Activated naive CD4-positive, alpha-beta T cell treated with anti-CD3 and anti-CD28 coated beads for 36 hours (primary cell): Measurements from ENCODE around the gene IL4R. TPM values are rescaled to one million over a fixed set of nuclear protein-coding genes. Genes with fewer than 3 reads are reported as not detected.

ENCODE experiments used
- CTCF ChIA-PET: fragments of 350-600 bp; sonication (Branson Sonifier 250); formaldehyde crosslinking; loops from one replicate; lab custom pipeline; 2021; ENCODE audit warnings: antibody characterized with exemption; lab: Charles Lee
- DNase-seq: peaks from one replicate; pipeline ENCODE4 v3.0.0-alpha.2; 2020
- H3K27ac Mint-ChIP-seq: one replicate; pipeline ENCODE4 v1.8.0; 2021; ENCODE audit warnings: mild to moderate bottlenecking, mixed read lengths
- H3K27me3 Mint-ChIP-seq: one replicate; pipeline ENCODE4 v1.8.0; 2021; ENCODE audit warnings: low read depth, mixed read lengths
- H3K36me3 Mint-ChIP-seq: one replicate; pipeline ENCODE4 v1.8.0; 2021; ENCODE audit warnings: low read depth, mixed read lengths
- H3K4me1 Mint-ChIP-seq: one replicate; pipeline ENCODE4 v1.8.0; 2021; ENCODE audit warnings: low read depth, mixed read lengths
- H3K4me3 Mint-ChIP-seq: one replicate; pipeline ENCODE4 v1.8.0; 2021; ENCODE audit warnings: mild to moderate bottlenecking, moderate library complexity, mixed read lengths
- H3K9me3 Mint-ChIP-seq: one replicate; pipeline ENCODE4 v1.8.0; 2021; ENCODE audit warnings: mixed read lengths
- intact Hi-C: fragments of 100-400 bp; cut with micrococcal nuclease; formaldehyde crosslinking; loops from one replicate; pipeline ENCODE4 v1.15.1; 2023
- total RNA-seq, 2 experiments: library from RNA; stranded (reverse); gene quantifications; one replicate each; pipeline ENCODE4 v1.2.3, GENCODE V29; 2021

The IL4R gene
- total RNA-seq, 2 experiments from 2014 or later = 162 to 170 TPM

DNA sequence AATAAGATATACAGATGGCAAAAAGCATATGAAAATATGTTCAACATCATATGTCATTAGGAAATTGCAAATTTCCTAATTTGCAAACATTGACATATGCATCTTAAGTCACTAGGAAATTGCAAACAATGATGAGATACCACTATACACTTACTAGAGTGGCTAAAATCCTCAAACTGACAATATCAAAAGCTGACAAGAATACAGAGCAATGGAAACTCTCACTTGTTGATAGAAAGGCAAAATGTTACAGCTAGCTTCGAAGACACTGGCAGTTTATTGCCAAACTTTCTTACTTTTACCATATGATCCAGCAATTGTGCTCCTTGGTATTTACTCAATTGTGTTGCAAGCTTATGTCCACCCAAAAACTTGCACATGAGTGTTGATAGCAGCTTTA, 5.0 kb upstream of the IL4R start:
- Mint-ChIP-seq H3K4me3 (no peak overlapping the region), H3K9me3 (peaks cover 3% of the 10 kb centered on the region), H3K27me3 (no peaks in the 10 kb centered on the region), H3K36me3 (no peaks in the 10 kb centered on the region), H3K27ac (no peak overlapping the region), H3K4me1 (peaks cover 14% of the 10 kb centered on the region)
- CTCF ChIA-PET = interaction anchor here (1.0 kb wide), 1 partner anchor 74 kb away, joined by 3 read pairs; no protein-coding TSS in a partner anchor
- intact Hi-C loops = no loop called here
- no peak for DNase-seq

DNA sequence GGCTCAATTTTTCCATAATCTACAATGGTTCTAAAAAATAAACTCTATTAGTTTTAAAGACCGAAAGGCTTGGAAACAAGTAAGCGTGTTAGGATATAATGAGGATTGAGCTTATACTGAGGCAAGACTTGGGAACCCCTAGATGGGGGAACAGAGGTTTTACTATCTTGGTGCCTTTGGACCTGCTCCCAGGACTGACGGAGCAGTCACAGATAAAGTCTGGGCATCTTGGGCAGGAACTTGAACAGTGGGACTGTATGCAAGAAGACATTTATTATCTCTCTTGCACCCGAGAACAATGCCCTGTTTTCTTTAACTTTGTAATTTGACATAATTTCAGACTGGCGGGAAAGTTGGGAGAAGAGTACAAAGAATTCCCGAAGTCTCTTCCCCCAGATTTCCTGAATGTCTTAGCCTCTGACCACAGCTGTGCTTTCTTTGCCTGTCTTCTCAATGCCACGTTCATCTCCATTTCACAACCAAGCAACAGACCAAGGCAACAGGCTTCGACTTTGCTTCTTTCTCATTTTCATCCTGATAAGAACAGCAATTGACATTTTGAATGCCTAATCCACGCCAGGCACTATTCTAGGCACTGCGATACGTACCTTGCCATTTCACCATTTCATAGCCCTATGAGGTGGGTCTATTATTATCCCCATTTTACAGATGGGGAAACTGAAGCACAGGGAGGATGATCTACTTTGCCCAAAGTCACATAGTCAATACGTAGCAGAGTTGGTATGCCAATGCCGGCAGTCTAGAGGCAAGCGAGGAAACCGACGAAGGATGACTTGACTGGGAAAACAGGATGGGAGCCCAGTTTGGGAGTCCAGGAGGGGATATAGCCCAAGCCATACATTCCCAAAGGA, 3.0 kb upstream of the IL4R start:
- H3K4me1 Mint-ChIP-seq = peaks cover 16% of the 10 kb centered on the region
- peaks cover 14% of the 10 kb centered on the region for H3K36me3 Mint-ChIP-seq
- CTCF ChIA-PET = interaction anchor here (0.6 to 0.9 kb wide), 2 partner anchors 125 to 201 kb away, joined by 3 to 4 read pairs; no protein-coding TSS in a partner anchor
- intact Hi-C loops = no loop called here
- H3K27me3 Mint-ChIP-seq = no peaks in the 10 kb centered on the region
- DNase-seq = no peak
- no peak overlapping the region for H3K27ac Mint-ChIP-seq
- H3K9me3 Mint-ChIP-seq = peaks cover 3% of the 10 kb centered on the region
- H3K4me3 Mint-ChIP-seq = no peak overlapping the region

DNA sequence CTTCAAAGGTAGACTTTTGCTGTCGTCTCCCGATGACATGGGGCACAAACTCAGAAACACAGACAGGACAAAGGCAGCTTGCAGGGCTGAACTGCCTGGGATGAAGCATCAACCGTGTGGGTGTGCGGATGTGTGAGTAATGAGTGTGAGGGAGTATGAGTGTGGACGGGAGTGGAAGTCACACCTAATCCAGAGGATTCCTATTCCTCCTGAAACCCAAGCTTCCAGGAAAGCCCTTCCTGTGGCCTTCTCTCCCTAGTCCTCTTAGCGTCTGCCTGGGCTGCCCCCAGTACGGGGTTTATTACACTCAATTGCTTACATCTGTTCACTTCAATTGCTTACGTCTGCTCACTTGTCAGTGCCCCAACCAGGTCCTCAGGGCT, 2.3 kb upstream of the IL4R start:
- CTCF ChIA-PET = interaction anchor here (0.9 to 1.3 kb wide), 2 partner anchors 132 to 201 kb away, joined by 3 to 6 read pairs; no protein-coding TSS in a partner anchor
- Mint-ChIP-seq H3K27me3 (no peaks in the 10 kb centered on the region), H3K4me1 (peaks cover 22% of the 10 kb centered on the region), H3K9me3 (peaks cover 3% of the 10 kb centered on the region), H3K4me3 (no peak overlapping the region), H3K36me3 (peaks cover 19% of the 10 kb centered on the region), H3K27ac (no peak overlapping the region)
- DNase-seq = no peak
- intact Hi-C loops = no loop called here

DNA sequence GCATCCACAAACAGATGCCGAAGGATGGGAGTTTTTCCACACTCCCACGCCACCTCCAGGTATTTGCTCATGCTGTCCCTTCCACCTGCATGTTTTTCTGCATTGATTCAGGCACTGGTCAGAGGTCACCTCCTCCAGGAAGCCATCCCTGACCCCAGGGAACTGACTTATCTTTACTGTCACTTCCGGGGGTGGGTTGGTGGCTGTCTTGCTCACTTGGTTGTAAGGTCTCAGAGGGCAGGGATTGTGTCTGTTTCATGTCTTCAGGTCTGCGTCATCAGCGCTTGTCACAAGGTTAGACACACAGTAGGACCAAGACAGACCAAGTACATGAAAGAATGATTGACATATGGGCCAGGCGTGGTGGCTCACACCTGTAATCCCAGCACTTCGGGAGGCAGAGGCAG, 1.9 kb upstream of the IL4R start:
- CTCF ChIA-PET = interaction anchor here (0.9 to 1.3 kb wide), 3 partner anchors 36 to 202 kb away, joined by 3 to 6 read pairs (median 4); no protein-coding TSS in a partner anchor
- intact Hi-C loops = no loop called here
- Mint-ChIP-seq H3K27me3 (no peaks in the 10 kb centered on the region), H3K27ac (no peak overlapping the region), H3K4me3 (no peak overlapping the region), H3K9me3 (no peaks in the 10 kb centered on the region), H3K36me3 (peaks cover 22% of the 10 kb centered on the region), H3K4me1 (peaks cover 26% of the 10 kb centered on the region)
- DNase-seq = no peak

DNA sequence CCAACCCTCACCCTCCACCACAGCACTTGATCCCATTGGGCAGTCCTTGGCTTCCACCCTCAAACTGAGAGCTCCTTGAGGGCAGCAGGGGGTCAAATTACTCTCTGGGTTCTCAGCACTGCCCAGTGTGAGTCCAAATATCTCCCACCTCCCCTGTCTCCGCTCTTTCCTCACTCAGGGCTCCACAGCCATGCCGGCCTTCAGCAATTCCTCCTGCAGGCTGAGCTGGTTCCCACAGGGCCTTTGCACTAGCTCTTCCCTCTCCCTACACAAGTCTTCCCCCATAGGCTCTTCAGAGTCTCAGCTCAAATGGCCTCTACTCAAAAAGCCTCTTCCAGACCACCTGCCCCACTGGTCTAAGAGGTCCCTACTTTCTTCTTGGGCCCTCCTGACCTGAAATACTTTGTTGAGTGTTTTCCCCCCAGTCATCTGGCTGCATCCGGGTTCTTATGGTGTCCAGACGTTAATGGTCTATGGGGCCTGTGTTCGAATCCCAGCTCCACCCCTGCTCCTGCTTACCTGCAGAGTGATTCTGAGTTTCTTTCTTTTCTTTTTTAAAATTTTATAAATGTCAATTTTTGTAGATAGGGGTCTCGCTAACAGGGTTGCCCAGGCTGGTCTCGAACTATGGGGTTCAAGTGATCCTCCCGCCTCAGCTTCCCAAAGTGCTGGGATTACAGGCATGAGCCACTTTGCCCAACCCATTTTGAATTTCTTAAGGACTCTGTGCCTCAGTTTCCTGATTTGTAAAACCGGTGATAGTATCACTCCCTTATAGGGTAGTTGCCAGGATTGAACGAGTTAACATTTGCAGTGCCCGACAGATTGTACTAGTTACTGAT, 973 bp upstream of the IL4R start:
- H3K36me3 Mint-ChIP-seq = peaks cover 26% of the 10 kb centered on the region
- peak overlapping the region; percentile 84 for H3K4me3 Mint-ChIP-seq
- no peaks in the 10 kb centered on the region for H3K27me3 Mint-ChIP-seq
- H3K4me1 Mint-ChIP-seq = peaks cover 35% of the 10 kb centered on the region
- DNase-seq = no peak
- no peaks in the 10 kb centered on the region for H3K9me3 Mint-ChIP-seq
- peak overlapping the region; percentile 89 for H3K27ac Mint-ChIP-seq
- intact Hi-C loops = no loop called here
- CTCF ChIA-PET = interaction anchor here (0.9 to 1.3 kb wide), 2 partner anchors 37 to 134 kb away, joined by 4 to 6 read pairs; no protein-coding TSS in a partner anchor

DNA sequence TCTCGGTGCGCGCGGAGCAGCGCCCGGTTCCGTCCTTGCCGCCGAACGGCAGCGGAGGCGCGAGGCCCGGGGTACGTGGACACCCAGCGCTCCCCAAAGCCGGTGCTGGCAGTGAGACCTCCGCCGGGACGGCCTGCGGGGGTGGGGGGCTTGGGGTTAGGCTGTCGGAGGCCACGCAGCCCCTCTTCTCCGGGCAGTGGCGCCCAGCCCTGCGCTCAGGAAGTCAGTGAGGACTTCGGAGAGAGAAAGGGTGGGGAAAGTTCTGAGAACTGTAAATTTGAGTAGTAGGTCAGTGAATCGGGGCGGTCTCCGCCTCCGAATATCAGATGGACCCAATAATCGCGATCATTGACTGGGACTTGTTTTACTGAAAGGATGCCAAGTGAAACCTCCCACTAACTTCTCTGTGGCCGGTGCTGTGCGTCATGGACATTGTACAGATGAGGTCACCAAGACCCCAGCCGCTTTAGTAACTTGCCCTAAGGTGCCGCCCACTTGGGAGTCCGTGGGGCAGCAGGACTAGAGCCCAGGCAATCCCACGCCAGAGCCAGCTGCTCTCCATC, 468 bp downstream of the IL4R start:
- peak; percentile 66 for DNase-seq
- H3K36me3 Mint-ChIP-seq = peaks cover 33% of the 10 kb centered on the region
- intact Hi-C loops = no loop called here

DNA sequence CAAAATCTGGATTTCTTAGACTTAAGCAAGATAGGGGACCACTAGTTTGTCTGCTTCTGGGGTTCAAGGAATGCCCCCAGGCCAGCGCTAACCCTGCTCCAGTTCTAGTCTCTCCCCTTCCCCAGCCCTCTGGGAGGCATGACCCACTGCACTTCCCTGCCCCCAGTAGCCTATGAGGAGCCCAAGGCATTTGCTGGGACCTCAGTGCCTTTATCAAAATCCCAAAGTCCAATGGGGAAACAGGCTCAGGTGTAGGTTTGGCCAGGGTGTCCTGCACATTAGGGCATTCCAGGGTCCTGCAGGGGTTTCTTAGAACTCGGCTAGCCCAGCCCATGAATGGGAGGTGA, 1.2 kb downstream of the IL4R start:
- Mint-ChIP-seq H3K4me1 (peaks cover 55% of the 10 kb centered on the region), H3K27me3 (no peaks in the 10 kb centered on the region), H3K9me3 (no peaks in the 10 kb centered on the region), H3K4me3 (peak overlapping the region; percentile 99), H3K27ac (peak overlapping the region; percentile 97), H3K36me3 (peaks cover 40% of the 10 kb centered on the region)
- CTCF ChIA-PET = interaction anchor here (1.0 to 7.3 kb wide), 7 partner anchors 31 to 139 kb away, joined by 3 to 103 read pairs (median 5); no protein-coding TSS in a partner anchor
- no peak for DNase-seq
- intact Hi-C loops = loop anchor here (5.0 kb wide), 1 partner anchor 718 kb away; no protein-coding TSS in a partner anchor

More for the DNA sequence above, 468 bp downstream of the IL4R start:
- Mint-ChIP-seq H3K9me3 (no peaks in the 10 kb centered on the region), H3K4me1 (peaks cover 47% of the 10 kb centered on the region), H3K27ac (peak overlapping the region; percentile 97), H3K27me3 (no peaks in the 10 kb centered on the region), H3K4me3 (peak overlapping the region; percentile 99)
- CTCF ChIA-PET = interaction anchor here (2.3 kb wide), 1 partner anchor 57 kb away, joined by 5 read pairs; no protein-coding TSS in a partner anchor

DNA sequence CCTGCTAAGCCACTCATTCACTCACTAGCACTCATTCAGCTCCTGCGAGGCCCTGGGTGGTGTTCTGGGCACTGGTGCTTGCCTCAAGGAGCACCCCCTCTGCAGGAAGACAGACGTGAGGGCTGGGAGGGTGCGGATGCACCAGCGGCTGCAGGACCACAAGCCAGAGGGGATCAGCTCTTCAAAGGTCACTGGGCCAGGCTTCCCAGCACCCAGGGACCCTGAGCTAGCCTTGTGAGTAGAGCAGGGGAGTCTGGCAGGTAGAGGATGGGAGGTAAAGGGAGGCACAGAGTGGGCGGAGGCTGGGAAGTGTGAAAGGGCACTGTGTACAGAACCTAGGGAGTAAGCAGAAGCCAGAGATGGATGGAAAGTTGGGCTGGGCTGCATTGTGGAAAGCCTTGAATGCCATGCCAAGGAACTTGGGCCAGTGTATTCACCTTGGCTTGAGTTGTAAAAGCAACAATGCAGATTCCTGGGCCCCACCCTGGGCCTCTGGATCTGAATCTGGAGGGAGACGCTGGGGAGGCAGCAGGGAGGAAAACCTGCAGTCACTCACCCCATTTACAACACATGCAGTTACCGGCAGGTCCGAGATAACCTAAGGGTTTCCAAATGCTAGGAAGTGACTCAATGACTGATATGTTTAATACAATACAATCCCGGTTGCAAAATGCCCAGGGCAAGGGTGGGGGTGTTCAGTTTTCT, 1.7 kb downstream of the IL4R start:
- intact Hi-C loops = loop anchor here (2.0 to 5.0 kb wide), 2 partner anchors 147 to 718 kb away; no protein-coding TSS in a partner anchor
- CTCF ChIA-PET = interaction anchor here (0.6 to 7.3 kb wide), 12 partner anchors 32 to 139 kb away, joined by 3 to 103 read pairs (median 4); partner anchors contain the start of gene KDM8
- Mint-ChIP-seq H3K27ac (peak overlapping the region; percentile 97), H3K4me1 (peaks cover 59% of the 10 kb centered on the region), H3K9me3 (no peaks in the 10 kb centered on the region), H3K36me3 (peaks cover 44% of the 10 kb centered on the region), H3K27me3 (no peaks in the 10 kb centered on the region), H3K4me3 (peak overlapping the region; percentile 99)
- DNase-seq = peak; percentile 86

DNA sequence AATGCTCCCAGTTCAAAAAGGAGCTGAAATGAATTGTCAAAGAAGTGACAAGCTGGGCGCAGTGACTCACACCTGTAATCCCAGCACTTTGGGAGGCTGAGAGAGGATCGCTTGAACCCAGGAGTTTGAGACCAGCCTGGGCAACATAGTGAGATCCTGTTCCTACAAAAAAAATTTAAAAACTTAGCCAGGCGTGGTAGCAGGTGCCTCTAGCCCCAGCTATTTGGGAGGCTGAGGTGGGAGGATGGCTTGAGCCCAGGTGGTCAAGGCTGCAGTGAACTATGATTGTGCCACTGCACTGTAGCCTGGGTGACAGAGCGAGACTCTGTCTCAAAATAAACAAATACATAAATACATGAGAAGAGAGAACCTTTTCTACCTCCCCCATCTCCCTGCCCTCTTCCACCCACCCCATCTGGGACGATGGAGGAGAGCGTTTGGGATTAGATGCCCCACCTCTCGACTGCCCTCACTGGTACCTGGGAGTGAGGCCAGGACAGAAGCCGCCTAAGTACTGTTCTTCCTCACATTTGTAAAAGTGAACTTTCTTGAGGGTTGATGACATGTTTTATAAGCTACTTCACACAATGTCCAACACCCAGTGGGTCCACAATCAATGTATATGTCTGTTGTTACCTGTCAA, 2.4 kb downstream of the IL4R start:
- peak overlapping the region; percentile 97 for H3K27ac Mint-ChIP-seq
- no peaks in the 10 kb centered on the region for H3K27me3 Mint-ChIP-seq
- intact Hi-C loops = loop anchor here (2.0 to 5.0 kb wide), 2 partner anchors 147 to 719 kb away; no protein-coding TSS in a partner anchor
- peaks cover 50% of the 10 kb centered on the region for H3K36me3 Mint-ChIP-seq
- H3K4me3 Mint-ChIP-seq = peak overlapping the region; percentile 99
- CTCF ChIA-PET = interaction anchor here (0.6 to 7.3 kb wide), 16 partner anchors 23 to 715 kb away, joined by 3 to 103 read pairs (median 4); partner anchors contain the start of gene KDM8
- H3K4me1 Mint-ChIP-seq = peaks cover 66% of the 10 kb centered on the region
- no peaks in the 10 kb centered on the region for H3K9me3 Mint-ChIP-seq
- no peak for DNase-seq

DNA sequence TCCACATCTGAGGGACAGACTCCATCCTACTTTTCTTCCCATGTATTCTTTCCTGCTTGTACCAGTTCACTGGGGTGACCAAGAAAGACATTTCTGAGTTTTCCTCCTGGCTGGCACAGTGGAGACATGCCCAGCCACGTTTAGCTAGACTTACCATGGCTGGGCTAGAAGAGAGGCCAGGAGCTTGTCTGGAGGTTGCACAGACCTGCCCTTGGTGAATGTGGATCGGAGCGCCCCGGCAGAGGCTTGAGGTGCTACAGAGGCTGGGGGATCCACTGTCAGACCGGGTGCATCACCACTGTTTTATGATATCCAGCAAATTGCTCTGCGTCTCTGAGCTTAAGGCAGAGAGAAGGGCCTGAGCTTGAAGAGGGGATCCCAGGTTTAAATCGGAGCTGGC, 3.5 kb downstream of the IL4R start:
- CTCF ChIA-PET = interaction anchor here (0.5 to 7.3 kb wide), 23 partner anchors 11 to 163 kb away, joined by 3 to 103 read pairs (median 4); no protein-coding TSS in a partner anchor
- Mint-ChIP-seq H3K9me3 (no peaks in the 10 kb centered on the region), H3K27me3 (no peaks in the 10 kb centered on the region), H3K4me3 (peak overlapping the region; percentile 99), H3K36me3 (peaks cover 58% of the 10 kb centered on the region), H3K27ac (peak overlapping the region; percentile 97), H3K4me1 (peaks cover 71% of the 10 kb centered on the region)
- peak; percentile 31 for DNase-seq
- intact Hi-C loops = loop anchor here (2.0 to 5.0 kb wide), 2 partner anchors 149 to 720 kb away; no protein-coding TSS in a partner anchor
